ENCODE data around the gene CDC20B. TPM values are rescaled to one million over a fixed set of nuclear protein-coding genes. Genes with fewer than 3 reads are reported as not detected.
A peak's percentile ranks its signal among the peaks of the same experiment; 100 is the strongest.
"Not testable (repeated sequence)": the region's sequence is repeated elsewhere in the genome, so short reads cannot be mapped to it uniquely, and the experiment has no call there.

CDC20B gene
- total RNA-seq, 1 donor, result not detected

- Histone ChIP-seq H3K27me3 (ENCODE audit: insufficient read depth, low read length) (no peaks in the 10 kb centered on the region), H3K4me1 (ENCODE audit: insufficient read depth, low read length) (no peaks in the 10 kb centered on the region), H3K9me3 (ENCODE audit: low read depth, low read length) (no peaks in the 10 kb centered on the region), H3K4me3 (ENCODE audit: low read length) (no peak overlapping the region)
Observed at GRCh38 chr5:55141945-55142690, 30.9 kb downstream of the CDC20B start.

DNA sequence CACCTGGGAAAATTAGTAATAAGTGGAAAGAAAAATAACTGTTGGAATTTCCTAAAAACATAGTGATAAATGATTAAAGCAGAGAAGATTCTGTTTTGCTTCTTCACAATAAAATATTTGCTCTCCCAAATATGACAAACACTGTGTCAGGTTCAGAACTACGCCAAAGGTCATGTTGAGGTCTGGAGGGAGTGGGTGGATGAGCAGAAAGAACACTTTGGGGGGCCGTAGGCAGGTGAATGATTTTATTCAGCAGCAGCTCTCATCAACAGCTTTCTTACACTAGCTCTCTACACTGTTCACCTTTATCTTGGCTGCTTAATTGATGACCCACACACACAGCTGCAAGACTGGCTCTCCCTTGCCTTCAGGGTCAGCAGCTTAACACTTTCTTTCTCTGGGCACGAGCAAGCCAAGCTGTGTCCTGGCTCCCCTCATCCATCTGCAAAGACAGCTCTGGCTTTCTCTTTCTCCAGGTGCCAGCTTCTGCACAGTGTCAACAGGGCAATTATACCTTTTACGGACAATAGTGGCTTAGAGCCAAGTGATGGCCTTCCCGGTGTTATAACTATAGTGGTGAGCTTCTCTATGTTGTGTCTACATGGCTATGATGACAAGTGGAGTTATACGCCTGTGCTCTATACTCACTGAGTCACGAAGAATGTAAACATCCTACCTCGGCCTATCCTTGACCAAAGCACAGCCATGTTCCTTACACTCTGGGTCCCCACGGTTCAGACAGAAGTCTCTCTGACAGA is 31.9 kb downstream of the CDC20B start:
- Histone ChIP-seq H3K9me3 (ENCODE audit: low read depth, low read length) (no peaks in the 10 kb centered on the region), H3K4me3 (ENCODE audit: low read length) (no peak overlapping the region), H3K27me3 (ENCODE audit: insufficient read depth, low read length) (no peaks in the 10 kb centered on the region), H3K4me1 (ENCODE audit: insufficient read depth, low read length) (no peaks in the 10 kb centered on the region)

DNA sequence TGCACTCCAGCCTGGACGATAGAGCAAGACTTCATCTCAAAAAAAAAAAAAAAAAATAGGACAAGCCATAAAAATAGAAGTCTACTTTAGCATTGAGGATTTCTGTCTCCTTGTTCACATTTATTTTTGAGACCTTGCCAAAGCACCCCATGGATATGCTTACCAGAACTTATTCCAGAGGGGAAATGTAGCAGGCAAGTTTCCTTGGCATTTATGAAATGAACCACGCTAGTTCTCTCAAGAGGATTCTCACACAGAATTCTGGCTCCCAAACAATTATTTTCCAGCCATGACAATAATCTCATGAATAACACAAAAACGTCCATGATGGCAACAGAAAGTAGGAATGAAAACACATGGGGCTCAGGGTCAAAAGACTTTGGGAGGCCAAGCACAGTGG is 36.5 kb downstream of the CDC20B start:
- Histone ChIP-seq H3K9me3 (ENCODE audit: low read depth, low read length) (no peaks in the 10 kb centered on the region), H3K27me3 (ENCODE audit: insufficient read depth, low read length) (no peaks in the 10 kb centered on the region), H3K4me3 (ENCODE audit: low read length) (no peak overlapping the region), H3K4me1 (ENCODE audit: insufficient read depth, low read length) (peaks cover 5% of the 10 kb centered on the region)

DNA sequence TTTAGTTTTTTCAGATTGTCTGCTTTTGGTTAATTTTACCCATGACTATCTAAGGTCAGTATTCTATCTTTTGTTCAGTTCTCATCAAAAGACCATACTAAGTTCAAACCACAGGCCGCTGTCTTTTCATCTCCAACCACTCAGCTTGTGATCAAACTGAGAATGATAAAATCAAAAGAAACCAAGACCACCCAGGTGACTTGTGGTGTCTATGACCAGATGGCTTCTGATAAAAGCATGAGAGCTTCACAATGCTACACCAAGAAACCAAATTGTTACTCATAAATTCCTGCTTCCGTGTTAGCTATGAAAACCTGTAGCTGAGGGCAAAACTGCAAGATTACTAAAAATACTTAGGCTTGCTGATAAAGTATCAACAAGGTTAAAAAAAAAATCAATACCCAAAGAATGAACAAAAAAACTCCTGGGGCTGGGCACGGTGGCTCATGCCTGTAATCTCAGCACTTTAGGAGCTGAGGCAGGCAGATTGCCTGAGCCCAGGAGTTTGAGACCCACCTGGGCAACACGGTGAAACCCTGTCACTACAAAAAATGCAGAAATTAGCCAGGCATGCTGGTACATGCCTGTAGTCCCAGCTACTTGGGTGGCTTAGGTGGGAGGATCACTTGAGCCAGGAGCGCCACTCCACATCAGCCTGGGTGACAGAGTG is 38.8 kb downstream of the CDC20B start:
- H3K27me3 ChIP-seq (ENCODE audit: insufficient read depth, low read length), result no peaks in the 10 kb centered on the region
- H3K9me3 ChIP-seq (ENCODE audit: low read depth, low read length), result no peaks in the 10 kb centered on the region
- H3K4me1 ChIP-seq (ENCODE audit: insufficient read depth, low read length), result peaks cover 5% of the 10 kb centered on the region
- H3K4me3 ChIP-seq (ENCODE audit: low read length), result no peak overlapping the region

DNA sequence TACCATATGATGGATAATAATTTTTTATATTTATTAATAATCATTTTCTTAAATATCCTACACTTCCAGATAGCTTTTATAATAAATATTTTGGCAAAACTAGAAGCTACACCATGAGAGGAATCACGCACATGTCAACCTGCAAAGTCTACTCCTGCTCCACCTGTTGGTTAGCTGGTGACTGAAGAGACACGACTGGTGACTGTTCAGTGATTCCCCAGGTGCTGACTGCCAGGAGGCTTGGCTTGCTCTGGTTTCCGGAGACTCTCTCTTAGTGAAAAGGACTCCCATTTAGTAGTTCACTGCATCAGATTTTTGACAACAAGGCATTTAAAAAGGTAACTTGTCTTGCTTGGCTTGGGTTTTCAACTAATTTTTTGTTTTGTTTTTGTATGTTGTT is 49.6 kb downstream of the CDC20B start:
- Histone ChIP-seq H3K27me3 (ENCODE audit: insufficient read depth, low read length) (no peaks in the 10 kb centered on the region), H3K4me1 (ENCODE audit: insufficient read depth, low read length) (no peaks in the 10 kb centered on the region), H3K9me3 (ENCODE audit: low read depth, low read length) (no peaks in the 10 kb centered on the region), H3K4me3 (ENCODE audit: low read length) (no peak overlapping the region)

- Histone ChIP-seq H3K27me3 (ENCODE audit: insufficient read depth, low read length) (no peaks in the 10 kb centered on the region), H3K4me1 (ENCODE audit: insufficient read depth, low read length) (no peaks in the 10 kb centered on the region), H3K9me3 (ENCODE audit: low read depth, low read length) (no peaks in the 10 kb centered on the region), H3K4me3 (ENCODE audit: low read length) (no peak overlapping the region)
Observed at GRCh38 chr5:55114061-55114460, 58.9 kb downstream of the CDC20B start.

GRCh38 chr5:55113327-55113726 is 59.6 kb downstream of the CDC20B start:
- Histone ChIP-seq H3K27me3 (ENCODE audit: insufficient read depth, low read length) (no peaks in the 10 kb centered on the region), H3K4me1 (ENCODE audit: insufficient read depth, low read length) (no peaks in the 10 kb centered on the region), H3K9me3 (ENCODE audit: low read depth, low read length) (no peaks in the 10 kb centered on the region), H3K4me3 (ENCODE audit: low read length) (no peak overlapping the region)

DNA sequence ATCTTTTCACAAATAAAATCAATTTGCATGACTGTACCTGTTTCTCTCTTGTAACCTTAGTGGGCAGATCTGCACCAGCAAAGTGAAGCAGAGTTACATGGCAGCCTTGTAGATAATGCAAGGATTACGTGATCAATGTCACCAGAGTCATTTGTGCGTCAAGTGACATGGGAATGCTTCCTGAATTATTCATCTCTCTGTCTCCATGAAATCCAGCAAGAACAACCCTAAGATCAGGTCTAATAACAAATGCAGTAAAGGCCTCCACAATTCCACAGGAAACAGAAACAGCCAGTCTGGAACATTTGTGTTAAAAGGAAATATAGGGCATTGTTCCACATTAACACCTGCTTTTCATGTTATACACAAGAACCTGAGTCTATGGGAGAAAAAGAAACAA is 62.8 kb downstream of the CDC20B start:
- Histone ChIP-seq H3K4me1 (ENCODE audit: insufficient read depth, low read length) (peaks cover 2% of the 10 kb centered on the region), H3K27me3 (ENCODE audit: insufficient read depth, low read length) (no peaks in the 10 kb centered on the region), H3K4me3 (ENCODE audit: low read length) (no peak overlapping the region), H3K9me3 (ENCODE audit: low read depth, low read length) (no peaks in the 10 kb centered on the region)

- Histone ChIP-seq H3K9me3 (ENCODE audit: low read depth, low read length) (no peaks in the 10 kb centered on the region), H3K27me3 (ENCODE audit: insufficient read depth, low read length) (no peaks in the 10 kb centered on the region), H3K4me3 (ENCODE audit: low read length) (no peak overlapping the region), H3K4me1 (ENCODE audit: insufficient read depth, low read length) (peaks cover 12% of the 10 kb centered on the region)
Observed at GRCh38 chr5:55108661-55109060, 64.3 kb downstream of the CDC20B start.

- not testable (repeated sequence) for H3K4me3 ChIP-seq (ENCODE audit: low read length); H3K27me3 ChIP-seq (ENCODE audit: insufficient read depth, low read length); H3K9me3 ChIP-seq (ENCODE audit: low read depth, low read length)
- H3K4me1 ChIP-seq (ENCODE audit: insufficient read depth, low read length), result peaks cover 26% of the 10 kb centered on the region
Observed at GRCh38 chr5:55105976-55106375, 67.0 kb downstream of the CDC20B start.

DNA sequence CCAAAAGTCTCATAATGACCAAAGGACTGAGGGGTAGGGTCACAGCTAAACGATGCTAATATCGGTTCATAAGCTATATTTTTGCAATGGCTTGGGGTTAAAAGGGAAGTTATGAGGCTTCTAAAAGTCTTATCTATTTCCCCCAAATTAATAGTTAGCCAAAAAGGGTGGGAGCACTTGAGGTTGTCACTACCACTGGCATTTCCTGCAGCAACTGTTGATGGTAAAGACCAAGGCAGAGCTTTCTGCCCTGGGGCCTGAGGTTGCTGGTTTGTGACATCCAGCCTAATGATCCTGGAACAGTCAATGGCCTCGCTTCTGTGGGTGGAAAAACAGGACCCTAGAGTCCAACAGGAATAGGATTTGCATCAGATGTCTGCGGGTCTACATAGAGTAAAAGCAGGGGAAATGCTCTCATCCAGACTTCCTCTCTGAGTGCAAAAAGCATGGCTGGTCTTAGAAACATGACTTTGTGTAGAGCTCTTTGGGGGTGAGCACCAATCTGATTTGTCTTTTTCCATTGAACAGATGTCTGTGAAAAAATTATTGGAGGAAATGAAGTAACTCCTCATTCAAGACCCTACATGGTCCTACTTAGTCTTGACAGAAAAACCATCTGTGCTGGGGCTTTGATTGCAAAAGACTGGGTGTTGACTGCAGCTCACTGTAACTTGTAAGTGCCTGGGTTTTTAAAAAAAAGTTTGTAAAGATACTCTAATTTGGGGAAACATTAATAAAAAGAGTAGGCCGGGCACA is 67.9 kb downstream of the CDC20B start:
- Histone ChIP-seq H3K27me3 (ENCODE audit: insufficient read depth, low read length) (no peaks in the 10 kb centered on the region), H3K4me1 (ENCODE audit: insufficient read depth, low read length) (peaks cover 26% of the 10 kb centered on the region), H3K9me3 (ENCODE audit: low read depth, low read length) (no peaks in the 10 kb centered on the region), H3K4me3 (ENCODE audit: low read length) (peak overlapping the region; percentile 35)

GRCh38 chr5:55104036-55104772 is 68.8 kb downstream of the CDC20B start:
- H3K27me3 ChIP-seq (ENCODE audit: insufficient read depth, low read length), result no peaks in the 10 kb centered on the region
- H3K4me3 ChIP-seq (ENCODE audit: low read length), result peak overlapping the region; percentile 35
- peaks cover 26% of the 10 kb centered on the region for H3K4me1 ChIP-seq (ENCODE audit: insufficient read depth, low read length)
- no peaks in the 10 kb centered on the region for H3K9me3 ChIP-seq (ENCODE audit: low read depth, low read length)

GRCh38 chr5:55102348-55102747 is 70.6 kb downstream of the CDC20B start, which contains the start of gene GZMA:
GZMA (plus strand) TSS chr5:55102646; CDS start chr5:55102683, 37 bp downstream.
- Histone ChIP-seq H3K4me1 (ENCODE audit: insufficient read depth, low read length) (peaks cover 29% of the 10 kb centered on the region), H3K4me3 (ENCODE audit: low read length) (peak within 1 kb of the TSS; percentile 35), H3K27me3 (ENCODE audit: insufficient read depth, low read length) (no peaks in the 10 kb centered on the region), H3K9me3 (ENCODE audit: low read depth, low read length) (no peaks in the 10 kb centered on the region)

DNA sequence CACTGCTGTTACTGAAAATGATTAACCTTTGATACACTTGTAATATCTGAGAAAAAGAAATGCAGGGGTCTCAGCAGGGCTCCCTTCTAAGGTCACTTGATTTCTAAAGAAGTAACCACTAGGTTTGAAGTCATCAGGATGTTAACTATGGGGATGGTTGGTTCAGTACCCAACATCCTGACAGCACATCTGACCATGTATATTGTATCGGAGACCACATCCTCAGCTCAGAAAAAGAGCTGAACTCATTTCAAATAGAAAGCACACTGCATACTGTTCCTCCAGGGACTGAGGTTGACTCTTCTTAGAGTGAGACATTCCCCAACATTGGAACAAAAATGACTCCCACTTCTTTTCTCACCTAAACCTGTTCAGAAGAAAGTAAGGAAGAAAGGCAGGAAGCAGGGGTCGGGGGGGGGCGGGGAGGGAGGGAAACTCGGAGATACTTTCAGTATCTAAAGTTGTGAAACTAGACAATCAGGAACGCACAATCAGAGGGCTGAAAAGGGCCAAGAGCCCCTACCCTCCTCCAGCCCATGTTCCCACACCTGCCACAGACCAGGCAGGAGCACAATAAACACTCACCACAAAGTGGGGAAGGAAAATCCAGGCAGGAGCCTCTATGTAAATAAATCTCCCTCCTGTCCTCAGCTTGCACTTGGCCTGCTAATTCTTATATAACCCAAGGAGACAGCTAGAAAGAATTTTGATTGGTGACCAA is 71.3 kb downstream of the CDC20B start:
- Histone ChIP-seq H3K9me3 (ENCODE audit: low read depth, low read length) (no peaks in the 10 kb centered on the region), H3K27me3 (ENCODE audit: insufficient read depth, low read length) (no peaks in the 10 kb centered on the region), H3K4me3 (ENCODE audit: low read length) (peak overlapping the region; percentile 35), H3K4me1 (ENCODE audit: insufficient read depth, low read length) (peaks cover 35% of the 10 kb centered on the region)

Measured in mononuclear cell (primary cell).